AG04449 (cell line): ENCODE measurements around the gene ANAPC2.
"Not testable (repeated sequence)": the region's sequence is repeated elsewhere in the genome, so short reads cannot be mapped to it uniquely, and the experiment has no call there.

Experiments used
- CTCF ChIA-PET: fragments of 350-600 bp; formaldehyde crosslinking; extraction: SDS; loops from one replicate; lab custom pipeline; 2021; ENCODE audit warnings: antibody characterized with exemption; lab: Yijun Ruan, JAX
- POLR2A ChIA-PET: fragments of 400-600, 350-600 bp; formaldehyde crosslinking; extraction: SDS; loops from one replicate; lab custom pipeline; 2020; ENCODE audit warnings: antibody characterized with exemption, inconsistent platforms; lab: Yijun Ruan, JAX
- DNase-seq: peaks from one replicate; pipeline ENCODE4 v3.0.0-alpha.2; 2010; ENCODE audit warnings: low read depth, low spot score
- H3K4me3 ChIP-seq: 2 replicates; pipeline ENCODE4 v1.5.1; 2011; ENCODE audit warnings: low read depth, mild to moderate bottlenecking, control low read depth, low read length
- TF ChIP-seq, protein P1 (sequence below): IDR thresholded peaks from one replicate; pipeline ENCODE4 v1.5.1; 2011; ENCODE audit warnings: mild to moderate bottlenecking, moderate library complexity, low read length, control low read depth, inconsistent platforms; ENCODE audit not compliant: insufficient read depth; ENCODE audit errors: missing control alignments

ANAPC2 gene

DNA sequence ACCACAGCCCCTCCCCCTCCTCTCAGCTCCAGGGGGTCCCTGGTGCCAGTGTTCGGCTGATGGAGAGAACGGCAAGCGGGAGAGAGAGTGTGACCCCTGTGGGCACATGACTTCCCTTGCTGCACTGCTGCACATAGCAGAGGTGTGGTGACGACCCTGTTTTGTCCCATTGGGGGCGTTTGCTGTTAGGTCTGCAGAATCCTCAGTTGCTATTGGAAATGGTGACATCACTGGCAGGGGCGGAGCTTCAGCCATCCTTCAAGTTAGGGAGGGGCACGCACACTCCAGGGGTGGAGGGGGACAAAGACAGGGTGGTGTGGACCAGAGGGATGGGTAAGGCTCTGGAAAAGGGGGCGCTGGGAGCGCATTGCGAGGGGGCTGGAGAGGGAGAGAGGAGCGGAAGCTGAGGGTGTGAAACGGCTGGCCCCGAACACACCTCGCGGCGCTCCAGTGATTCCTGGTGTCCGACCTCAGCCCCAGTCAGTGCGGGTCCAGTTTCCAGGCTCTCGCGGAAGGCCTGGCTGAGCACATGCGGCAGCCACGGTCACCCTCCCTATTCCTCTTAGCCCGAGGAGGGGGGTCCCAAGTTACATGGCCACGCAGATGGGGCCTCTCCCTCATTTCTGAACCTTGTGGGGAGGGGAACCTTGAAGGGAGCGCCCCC is 50.2 kb downstream of the ANAPC2 start:
- DNase-seq = no peak
- POLR2A ChIA-PET = no interaction called here
- CTCF ChIA-PET = interaction anchor here (1.2 to 1.6 kb wide), 3 partner anchors 9 to 99 kb away, joined by 3 to 4 read pairs (median 4); no protein-coding TSS in a partner anchor
- no peak overlapping the region for H3K4me3 ChIP-seq
- TF ChIP-seq, protein P1, sequence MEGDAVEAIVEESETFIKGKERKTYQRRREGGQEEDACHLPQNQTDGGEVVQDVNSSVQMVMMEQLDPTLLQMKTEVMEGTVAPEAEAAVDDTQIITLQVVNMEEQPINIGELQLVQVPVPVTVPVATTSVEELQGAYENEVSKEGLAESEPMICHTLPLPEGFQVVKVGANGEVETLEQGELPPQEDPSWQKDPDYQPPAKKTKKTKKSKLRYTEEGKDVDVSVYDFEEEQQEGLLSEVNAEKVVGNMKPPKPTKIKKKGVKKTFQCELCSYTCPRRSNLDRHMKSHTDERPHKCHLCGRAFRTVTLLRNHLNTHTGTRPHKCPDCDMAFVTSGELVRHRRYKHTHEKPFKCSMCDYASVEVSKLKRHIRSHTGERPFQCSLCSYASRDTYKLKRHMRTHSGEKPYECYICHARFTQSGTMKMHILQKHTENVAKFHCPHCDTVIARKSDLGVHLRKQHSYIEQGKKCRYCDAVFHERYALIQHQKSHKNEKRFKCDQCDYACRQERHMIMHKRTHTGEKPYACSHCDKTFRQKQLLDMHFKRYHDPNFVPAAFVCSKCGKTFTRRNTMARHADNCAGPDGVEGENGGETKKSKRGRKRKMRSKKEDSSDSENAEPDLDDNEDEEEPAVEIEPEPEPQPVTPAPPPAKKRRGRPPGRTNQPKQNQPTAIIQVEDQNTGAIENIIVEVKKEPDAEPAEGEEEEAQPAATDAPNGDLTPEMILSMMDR = no peak

GRCh38 chr9:137136881-137137607 is 51.3 kb downstream of the ANAPC2 start:
- CTCF ChIA-PET = interaction anchor here (0.9 to 1.4 kb wide), 2 partner anchors 88 to 100 kb away, joined by 3 to 4 read pairs; no protein-coding TSS in a partner anchor

GRCh38 chr9:137136261-137136880 is 52.0 kb downstream of the ANAPC2 start:
- DNase-seq = no peak
- TF ChIP-seq, protein P1 = no peak

More at GRCh38 chr9:137136881-137137607, 51.3 kb downstream of the ANAPC2 start:
- no peak for DNase-seq
- TF ChIP-seq, protein P1 = no peak
- POLR2A ChIA-PET = interaction anchor here (1.1 kb wide), 1 partner anchor 104 kb away, joined by 3 read pairs; no protein-coding TSS in a partner anchor
- H3K4me3 ChIP-seq = no peak overlapping the region

GRCh38 chr9:137135154-137135553 is 53.2 kb downstream of the ANAPC2 start:
- H3K4me3 ChIP-seq, POLR2A ChIA-PET, CTCF ChIA-PET, DNase-seq: not testable (repeated sequence)

More at GRCh38 chr9:137136261-137136880, 52.0 kb downstream of the ANAPC2 start:
- no peak overlapping the region for H3K4me3 ChIP-seq
- CTCF ChIA-PET = no interaction called here
- POLR2A ChIA-PET = interaction anchor here (1.1 kb wide), 1 partner anchor 104 kb away, joined by 3 read pairs; no protein-coding TSS in a partner anchor

DNA sequence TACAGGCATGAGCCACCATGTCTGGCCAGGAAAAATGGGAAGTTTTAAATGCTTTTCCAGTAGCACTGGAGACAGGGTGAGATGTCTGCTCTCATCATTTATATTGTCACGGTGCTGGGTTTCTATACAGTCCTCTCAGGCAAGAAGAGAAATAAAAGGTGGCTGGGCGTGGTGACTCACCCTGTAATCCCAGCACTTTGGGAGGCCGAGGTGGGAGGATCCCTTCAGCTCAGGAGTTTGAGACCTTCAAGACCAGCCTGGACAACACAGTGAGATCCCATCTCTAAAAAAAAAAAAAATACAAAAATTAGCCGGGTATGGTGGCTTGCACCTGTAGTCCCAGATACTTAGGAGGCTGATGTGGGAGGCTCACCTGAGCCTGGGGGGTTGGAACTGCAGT is 54.2 kb downstream of the ANAPC2 start:
- no peak for DNase-seq
- CTCF ChIA-PET = no interaction called here
- TF ChIP-seq, protein P1 = no peak
- no peak overlapping the region for H3K4me3 ChIP-seq
- POLR2A ChIA-PET = no interaction called here

DNA sequence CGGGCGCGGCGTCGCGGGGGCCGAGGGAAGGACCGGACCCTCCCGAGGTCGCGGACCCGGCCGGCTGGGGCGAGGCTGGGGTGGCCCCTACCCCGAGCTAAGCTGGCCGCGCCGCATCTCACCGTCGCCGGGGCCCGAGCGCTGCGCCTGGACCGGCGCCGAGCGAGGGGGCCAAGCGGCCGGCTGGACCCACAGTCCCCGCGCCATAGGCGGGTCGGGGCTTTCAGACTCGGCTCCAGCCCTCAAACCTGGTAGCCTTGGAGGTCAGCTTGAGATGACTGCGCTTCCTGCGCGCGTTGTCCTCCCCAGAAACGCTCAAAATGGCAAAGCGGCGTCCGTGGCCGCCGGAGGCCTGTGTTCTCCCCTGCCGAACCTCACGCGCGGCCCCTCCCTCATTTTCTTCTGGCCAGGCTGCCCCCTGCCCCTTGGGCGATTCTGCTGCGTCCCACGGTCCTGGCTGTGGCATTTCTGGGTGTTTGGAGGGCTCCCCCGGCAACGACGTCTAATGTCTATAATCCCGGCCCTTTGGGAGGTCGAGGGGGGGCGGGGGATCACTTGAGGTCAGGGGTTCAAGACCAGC is 58.1 kb downstream of the ANAPC2 start:
- TF ChIP-seq, protein P1 = no peak
- POLR2A ChIA-PET = interaction anchor here (0.6 to 1.6 kb wide), 8 partner anchors 21 to 115 kb away, joined by 3 to 10 read pairs (median 6); partner anchors contain the start of genes ANAPC2, MAN1B1, RNF224 and SSNA1
- H3K4me3 ChIP-seq = peak overlapping the region; percentile 81

More for the DNA sequence above, 58.1 kb downstream of the ANAPC2 start:
- no peak for DNase-seq
- CTCF ChIA-PET = interaction anchor here (0.9 to 3.2 kb wide), 8 partner anchors 9 to 119 kb away, joined by 3 to 17 read pairs (median 4); no protein-coding TSS in a partner anchor
